Immature natural killer cell (primary cell): ENCODE data around the gene ADIPOR1. TPM values are rescaled to one million over a fixed set of nuclear protein-coding genes. Genes with fewer than 3 reads are reported as not detected.
A peak's percentile ranks its signal among the peaks of the same experiment; 100 is the strongest.
"Not testable (repeated sequence)": the region's sequence is repeated elsewhere in the genome, so short reads cannot be mapped to it uniquely, and the experiment has no call there.

Experiments
- DNase-seq, 3 donors: peaks; one replicate each; pipeline ENCODE4 v3.0.0; 2022; ENCODE audit warnings: mixed read lengths in 1 of 3
- H3K27ac Mint-ChIP-seq, 6 donors: one replicate each; pipeline ENCODE4 v1.8.0; 2020; ENCODE audit warnings: mixed read lengths in 6 of 6, mild to moderate bottlenecking in 5 of 6, inconsistent platforms in 4 of 6, moderate library complexity in 3 of 6
- H3K27me3 Mint-ChIP-seq, 3 donors: one replicate each; pipeline ENCODE4 v1.8.0; 2020 to 2021; ENCODE audit warnings: low read depth in 3 of 3, mild to moderate bottlenecking in 3 of 3, mixed read lengths in 3 of 3, moderate library complexity in 3 of 3, inconsistent platforms in 1 of 3
- H3K36me3 Mint-ChIP-seq, 3 donors: one replicate each; pipeline ENCODE4 v1.8.0; 2020; ENCODE audit warnings: mixed read lengths in 3 of 3, inconsistent platforms in 2 of 3, mild to moderate bottlenecking in 2 of 3
- H3K4me1 Mint-ChIP-seq, 2 donors: one replicate each; pipeline ENCODE4 v1.8.0; 2020; ENCODE audit warnings: inconsistent platforms in 2 of 2, mild to moderate bottlenecking in 2 of 2, mixed read lengths in 2 of 2, moderate library complexity in 1 of 2
- H3K4me3 Mint-ChIP-seq, 5 donors: one replicate each; pipeline ENCODE4 v1.8.0; 2020; ENCODE audit warnings: mild to moderate bottlenecking in 5 of 5, mixed read lengths in 5 of 5, inconsistent platforms in 3 of 5, moderate library complexity in 3 of 5
- H3K9me3 Mint-ChIP-seq, 6 donors: one replicate each; pipeline ENCODE4 v1.8.0; 2020; ENCODE audit warnings: mild to moderate bottlenecking in 6 of 6, mixed read lengths in 6 of 6, inconsistent platforms in 4 of 6, moderate library complexity in 3 of 6
- polyA plus RNA-seq, 3 donors: library from polyadenylated mRNA; unstranded; fragments of 300-500 nt; fragmentation: Illumina TruSeq; gene quantifications; one replicate each; pipeline ENCODE4 v1.2.3, GENCODE V29; 2021

The ADIPOR1 gene, protein sequence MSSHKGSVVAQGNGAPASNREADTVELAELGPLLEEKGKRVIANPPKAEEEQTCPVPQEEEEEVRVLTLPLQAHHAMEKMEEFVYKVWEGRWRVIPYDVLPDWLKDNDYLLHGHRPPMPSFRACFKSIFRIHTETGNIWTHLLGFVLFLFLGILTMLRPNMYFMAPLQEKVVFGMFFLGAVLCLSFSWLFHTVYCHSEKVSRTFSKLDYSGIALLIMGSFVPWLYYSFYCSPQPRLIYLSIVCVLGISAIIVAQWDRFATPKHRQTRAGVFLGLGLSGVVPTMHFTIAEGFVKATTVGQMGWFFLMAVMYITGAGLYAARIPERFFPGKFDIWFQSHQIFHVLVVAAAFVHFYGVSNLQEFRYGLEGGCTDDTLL
- polyA plus RNA-seq, result 100 to 1,000 TPM in 1 of 3 donors, 10 to 100 TPM in 2; 81.5 to 149 (median 95.0) TPM

GRCh38 chr1:202957733-202958543 is at the start of gene ADIPOR1:
TSS of gene ADIPOR1 (minus strand) at chr1:202958312. CDS start at chr1:202951070, 7,242 bp downstream.
- Mint-ChIP-seq H3K4me1 (peaks cover 36 to 54% of the 10 kb centered on the region in 2 donors), H3K4me3 (peak within 1 kb of the TSS; percentile 85 to 92 (median 91)), H3K27ac (peak within 1 kb of the TSS; percentile 89 to 96 (median 95)), H3K36me3 (peaks cover 0 to 3% (median 0%) of the 10 kb centered on the region in 3 donors), H3K9me3 (no peaks in the 10 kb centered on the region), H3K27me3 (peaks cover 0 to 6% (median 1%) of the 10 kb centered on the region in 3 donors)
- peak; percentile 89 to 92 (median 90) for DNase-seq

DNA sequence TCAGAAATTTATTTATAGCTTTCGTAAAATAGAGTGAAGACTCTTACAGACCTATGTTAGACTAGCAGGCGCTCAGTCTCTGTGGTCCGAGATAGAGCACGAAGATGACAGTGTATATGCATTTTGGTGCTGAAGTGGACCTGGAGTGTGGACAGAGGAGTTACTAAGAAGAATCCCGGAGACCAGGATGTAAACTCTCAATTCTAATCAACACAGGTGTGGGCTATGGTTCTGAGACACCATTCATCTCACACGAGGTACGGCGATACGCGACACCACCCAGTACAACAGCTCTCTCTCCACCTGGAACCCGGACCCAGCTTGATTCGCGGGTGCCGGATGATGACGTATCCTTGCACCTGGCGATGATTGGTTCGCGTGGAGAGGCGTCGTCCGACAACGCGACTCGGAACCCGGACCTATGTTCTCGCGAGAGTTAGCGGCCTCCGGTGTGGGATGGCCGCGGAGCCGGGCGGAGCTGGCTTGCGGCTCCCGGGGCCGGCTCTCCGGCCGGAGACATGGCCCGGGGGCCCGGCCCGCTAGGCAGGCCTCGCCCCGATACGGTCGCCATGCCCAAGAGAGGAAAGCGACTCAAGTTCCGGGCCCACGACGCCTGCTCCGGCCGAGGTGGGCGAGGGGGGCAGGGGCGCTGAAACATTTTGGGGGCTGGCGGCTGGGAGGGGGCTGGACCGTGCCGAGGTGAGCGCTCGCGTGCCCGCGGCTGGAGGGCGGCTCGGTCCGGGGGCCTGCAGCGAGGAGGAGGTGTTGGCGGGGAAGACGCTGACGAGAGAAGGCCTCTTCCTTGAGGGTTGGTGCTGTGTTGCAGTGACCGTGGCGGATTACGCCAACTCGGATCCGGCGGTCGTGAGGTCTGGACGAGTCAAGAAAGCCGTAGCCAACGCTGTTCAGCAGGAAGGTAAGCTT is 49.1 kb upstream of the ADIPOR1 start, which contains the start of gene TMEM183A:
Gene TMEM183A, plus strand, starts transcription at position 427 of the 924 bp plus-strand sequence. Its CDS starts 92 bp downstream, at position 519.
- Mint-ChIP-seq H3K27ac (peak within 1 kb of the TSS; percentile 97 to 99 (median 98)), H3K36me3 (peaks cover 3 to 12% (median 6%) of the 10 kb centered on the region in 3 donors), H3K4me3 (peak within 1 kb of the TSS; percentile 91 to 98 (median 93)), H3K9me3 (no peaks in the 10 kb centered on the region), H3K27me3 (peaks cover 5 to 15% (median 5%) of the 10 kb centered on the region in 3 donors), H3K4me1 (peaks cover 31 to 45% of the 10 kb centered on the region in 2 donors)
- peak; percentile 93 to 95 (median 94) for DNase-seq

DNA sequence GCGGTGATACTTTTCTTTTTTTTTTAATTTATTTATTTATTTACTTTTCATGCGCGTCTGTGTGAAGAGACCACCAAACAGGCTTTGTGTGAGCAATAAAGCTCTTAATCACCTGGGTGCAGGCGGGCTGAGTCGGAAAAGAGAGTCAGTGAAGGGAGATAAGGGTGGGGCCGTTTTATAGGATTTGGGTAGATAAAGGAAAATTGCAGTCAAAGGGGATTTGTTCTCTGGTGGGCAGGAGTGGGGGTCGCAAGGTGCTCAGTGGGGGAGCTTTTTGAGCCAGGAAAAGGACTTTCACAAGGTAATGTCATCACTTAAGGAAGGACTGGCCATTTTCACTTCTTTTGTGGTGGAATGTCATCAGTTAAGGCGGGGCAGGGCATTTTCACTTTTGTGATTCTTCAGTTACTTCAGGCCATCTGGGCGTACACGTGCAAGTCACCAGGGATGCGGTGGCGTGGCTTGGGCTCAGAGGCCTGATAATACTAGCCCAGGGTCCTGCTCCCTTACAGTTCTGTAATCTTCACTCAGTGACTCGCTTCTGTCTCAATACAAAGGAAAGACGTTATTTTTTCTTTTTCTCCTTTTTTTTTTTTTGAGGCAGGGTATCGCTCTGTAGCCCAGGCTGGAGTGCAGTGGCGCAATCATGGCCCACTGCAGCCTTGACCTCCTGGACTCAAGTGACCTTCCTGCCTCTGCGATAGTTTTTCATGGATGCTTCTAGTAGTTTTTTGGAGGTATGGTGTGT is 47.5 kb upstream of the ADIPOR1 start:
- peak overlapping the region in 5 of 6 donors; percentile 21 to 99 (median 97) for H3K27ac Mint-ChIP-seq
- not testable (repeated sequence) for H3K9me3 Mint-ChIP-seq, DNase-seq, H3K36me3 Mint-ChIP-seq
- H3K4me1 Mint-ChIP-seq, result peaks cover 25 to 36% of the 10 kb centered on the region in 2 donors
- peaks cover 5 to 15% (median 5%) of the 10 kb centered on the region in 3 donors for H3K27me3 Mint-ChIP-seq
- H3K4me3 Mint-ChIP-seq, result peak overlapping the region; percentile 91 to 98 (median 93)

GRCh38 chr1:203002951-203003350 is 44.8 kb upstream of the ADIPOR1 start:
- H3K9me3 Mint-ChIP-seq, result no peaks in the 10 kb centered on the region
- DNase-seq, result no peak
- no peak overlapping the region for H3K4me3 Mint-ChIP-seq
- no peaks in the 10 kb centered on the region for H3K36me3 Mint-ChIP-seq
- peaks cover 19 to 29% of the 10 kb centered on the region in 2 donors for H3K4me1 Mint-ChIP-seq
- H3K27ac Mint-ChIP-seq, result no peak overlapping the region
- H3K27me3 Mint-ChIP-seq, result peaks cover 5 to 18% (median 10%) of the 10 kb centered on the region in 3 donors

GRCh38 chr1:203001986-203002385 is 43.9 kb upstream of the ADIPOR1 start:
- Mint-ChIP-seq H3K4me3 (no peak overlapping the region), H3K27ac (no peak overlapping the region), H3K27me3 (peaks cover 3 to 10% (median 10%) of the 10 kb centered on the region in 3 donors), H3K36me3 (no peaks in the 10 kb centered on the region), H3K9me3 (no peaks in the 10 kb centered on the region), H3K4me1 (peaks cover 12 to 24% of the 10 kb centered on the region in 2 donors)
- DNase-seq, result no peak

DNA sequence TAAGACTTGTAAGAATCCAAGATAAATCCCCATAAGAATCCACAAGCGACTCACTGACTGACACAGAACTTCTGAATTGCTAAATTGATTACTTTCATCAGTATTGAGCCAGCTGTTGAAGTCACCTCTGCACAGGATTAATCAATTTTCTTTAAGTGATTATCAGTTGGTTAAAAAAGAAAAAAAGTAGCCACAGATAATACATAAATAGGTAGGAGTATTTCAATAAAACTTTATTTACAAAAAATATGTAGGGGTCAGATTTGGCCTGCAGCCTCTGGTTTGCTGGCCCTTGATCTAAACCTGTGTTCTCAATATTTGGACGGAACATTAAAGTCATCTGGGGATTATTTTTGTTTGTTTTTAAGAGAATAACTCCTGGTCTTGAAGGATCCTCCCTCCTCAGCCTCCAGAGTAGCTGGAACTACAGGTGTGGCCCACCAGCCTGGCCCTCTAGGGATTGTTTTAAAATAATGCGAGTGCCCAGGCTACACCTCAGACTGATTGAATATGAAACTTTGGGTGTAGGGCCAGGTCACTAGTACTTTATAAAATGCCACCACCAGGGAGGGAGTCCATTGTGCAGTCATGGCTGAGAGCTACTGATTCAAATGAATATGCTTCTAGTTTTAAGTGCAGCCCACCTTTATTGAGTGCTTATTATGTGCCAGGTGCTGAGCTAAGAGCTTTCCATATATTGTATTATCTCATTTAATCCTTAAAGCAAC is 42.3 kb upstream of the ADIPOR1 start:
- H3K4me1 Mint-ChIP-seq, result peaks cover 4 to 8% of the 10 kb centered on the region in 2 donors
- no peaks in the 10 kb centered on the region for H3K36me3 Mint-ChIP-seq
- H3K4me3 Mint-ChIP-seq, result no peak overlapping the region
- DNase-seq, result no peak
- H3K9me3 Mint-ChIP-seq, result no peaks in the 10 kb centered on the region
- peaks cover 0 to 12% (median 5%) of the 10 kb centered on the region in 3 donors for H3K27me3 Mint-ChIP-seq
- no peak overlapping the region for H3K27ac Mint-ChIP-seq

GRCh38 chr1:202998836-202999750 is 41.0 kb upstream of the ADIPOR1 start:
- Mint-ChIP-seq H3K36me3 (no peaks in the 10 kb centered on the region), H3K9me3 (no peaks in the 10 kb centered on the region), H3K27me3 (peaks cover 2 to 12% (median 8%) of the 10 kb centered on the region in 3 donors), H3K4me1 (peaks cover 4 to 7% of the 10 kb centered on the region in 2 donors), H3K27ac (no peak overlapping the region), H3K4me3 (peak overlapping the region in 1 of 5 donors; percentile 52)
- DNase-seq, result peak; percentile 47 to 55 (median 48)

DNA sequence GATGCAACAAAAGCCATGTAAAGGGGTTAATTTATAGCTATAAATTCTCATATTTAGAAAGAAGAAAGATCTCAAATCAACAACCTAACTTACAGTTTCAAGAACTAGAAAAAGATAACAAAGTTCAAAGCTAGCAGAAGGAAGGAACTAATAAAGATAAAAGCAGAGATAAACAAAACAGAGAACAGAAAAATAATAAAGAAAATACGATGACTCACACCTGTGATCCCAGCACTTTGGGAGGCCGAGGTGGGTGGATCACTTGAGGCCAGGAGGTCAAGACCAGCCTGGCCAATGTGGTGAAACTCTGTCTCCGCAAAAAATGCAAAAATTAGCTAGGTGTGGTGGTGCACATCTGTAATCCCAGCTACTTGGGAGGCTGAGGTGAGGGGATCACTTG is 36.6 kb upstream of the ADIPOR1 start:
- Mint-ChIP-seq H3K4me1 (peaks cover 4 to 7% of the 10 kb centered on the region in 2 donors), H3K36me3 (no peaks in the 10 kb centered on the region), H3K27me3 (peaks cover 2 to 20% (median 12%) of the 10 kb centered on the region in 3 donors), H3K27ac (no peak overlapping the region), H3K4me3 (no peak overlapping the region), H3K9me3 (peaks cover 0 to 2% (median 0%) of the 10 kb centered on the region in 6 donors)
- no peak for DNase-seq

- no peak for DNase-seq
- no peak overlapping the region for H3K27ac Mint-ChIP-seq
- no peaks in the 10 kb centered on the region for H3K36me3 Mint-ChIP-seq
- peaks cover 2 to 23% (median 7%) of the 10 kb centered on the region in 3 donors for H3K27me3 Mint-ChIP-seq
- peaks cover 0 to 2% (median 0%) of the 10 kb centered on the region in 6 donors for H3K9me3 Mint-ChIP-seq
- no peak overlapping the region for H3K4me3 Mint-ChIP-seq
- H3K4me1 Mint-ChIP-seq, result no peaks in the 10 kb centered on the region
These were observed 33.0 kb upstream of the ADIPOR1 start for GRCh38 chr1:202991112-202991511.

DNA sequence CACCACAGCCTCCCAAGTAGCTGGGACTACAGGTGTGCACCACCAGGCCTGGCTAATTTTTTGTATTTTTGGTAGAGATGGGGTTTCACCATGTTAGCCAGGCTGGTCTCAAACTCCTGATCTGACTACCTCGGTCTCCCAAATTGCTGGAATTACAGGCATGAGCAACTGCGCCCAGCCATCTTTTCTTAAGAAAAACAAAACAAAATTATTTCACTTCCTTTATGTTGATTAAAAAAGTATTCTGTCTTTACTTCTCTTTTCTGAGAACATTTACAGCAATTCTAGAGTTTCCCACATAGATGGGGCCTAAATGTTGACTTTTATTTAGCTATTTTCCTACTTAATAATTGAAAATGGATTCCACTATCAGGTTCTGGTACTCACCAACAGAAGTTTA is 31.8 kb upstream of the ADIPOR1 start:
- Mint-ChIP-seq H3K4me1 (no peaks in the 10 kb centered on the region), H3K27ac (no peak overlapping the region), H3K9me3 (peaks cover 0 to 2% (median 0%) of the 10 kb centered on the region in 6 donors), H3K4me3 (no peak overlapping the region), H3K36me3 (no peaks in the 10 kb centered on the region), H3K27me3 (peaks cover 0 to 18% (median 4%) of the 10 kb centered on the region in 3 donors)
- no peak for DNase-seq

DNA sequence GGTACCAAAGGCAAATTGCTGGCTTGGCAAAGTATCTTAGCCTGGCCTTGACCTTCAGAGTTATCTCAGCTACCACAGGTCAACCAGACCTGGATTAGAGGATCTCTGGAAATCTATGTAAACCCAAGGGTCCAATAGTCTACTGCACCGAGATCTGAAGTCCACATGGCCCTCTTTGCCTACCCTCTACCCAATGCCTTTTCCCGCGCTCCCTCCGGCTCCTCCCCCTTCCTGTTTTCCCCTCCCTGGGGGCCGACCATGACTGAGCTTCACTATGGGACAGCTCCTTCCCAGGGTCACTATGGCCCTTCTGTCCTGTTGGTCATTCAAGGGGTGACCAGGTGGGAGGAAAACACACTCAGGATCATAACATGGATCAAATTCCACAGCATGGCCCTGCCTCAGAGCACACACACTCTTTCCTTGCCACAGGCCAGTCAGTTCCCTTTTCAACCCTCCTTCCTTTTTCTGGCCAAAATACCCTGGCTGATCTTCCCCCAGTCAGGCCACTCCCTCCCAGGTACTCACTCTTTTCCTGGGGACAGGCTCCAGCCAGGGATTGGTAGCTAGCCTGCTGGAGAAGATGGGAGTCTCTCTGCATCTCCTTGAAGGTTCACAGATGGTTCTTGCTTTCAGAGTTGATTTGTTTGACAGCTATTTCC is 29.9 kb upstream of the ADIPOR1 start:
- no peak for DNase-seq
- Mint-ChIP-seq H3K4me3 (no peak overlapping the region), H3K27ac (no peak overlapping the region), H3K4me1 (no peaks in the 10 kb centered on the region), H3K9me3 (peaks cover 0 to 2% (median 0%) of the 10 kb centered on the region in 6 donors), H3K27me3 (peaks cover 0 to 11% (median 4%) of the 10 kb centered on the region in 3 donors), H3K36me3 (no peaks in the 10 kb centered on the region)
